GM10847 (cell line): ENCODE results near the gene RADIL.

ENCODE experiments used
- POLR2A ChIP-seq: IDR thresholded peaks from 2 replicates; pipeline ENCODE4 v1.6.1; 2011; ENCODE audit not compliant: insufficient read length; ENCODE audit errors: extremely low read depth

Gene RADIL

DNA sequence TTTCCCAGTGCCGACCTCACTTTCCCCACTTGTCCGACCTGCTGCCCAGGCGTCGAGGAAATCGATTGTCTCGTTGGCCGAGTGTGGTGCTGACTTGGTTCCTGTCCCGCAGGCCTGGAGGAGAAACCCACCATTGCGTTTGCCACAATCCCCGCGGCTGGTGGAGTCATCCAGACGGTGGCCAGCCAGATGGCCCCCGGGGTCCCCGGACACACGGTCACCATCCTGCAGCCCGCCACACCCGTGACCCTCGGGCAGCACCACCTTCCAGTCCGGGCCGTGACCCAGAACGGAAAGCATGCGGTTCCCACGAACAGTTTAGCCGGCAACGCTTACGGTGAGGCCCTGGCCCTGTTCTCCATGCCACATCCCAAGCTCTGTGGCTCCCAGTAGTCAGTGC is 122.6 kb downstream of the RADIL start:
- TF ChIP-seq POLR2A: no peak

DNA sequence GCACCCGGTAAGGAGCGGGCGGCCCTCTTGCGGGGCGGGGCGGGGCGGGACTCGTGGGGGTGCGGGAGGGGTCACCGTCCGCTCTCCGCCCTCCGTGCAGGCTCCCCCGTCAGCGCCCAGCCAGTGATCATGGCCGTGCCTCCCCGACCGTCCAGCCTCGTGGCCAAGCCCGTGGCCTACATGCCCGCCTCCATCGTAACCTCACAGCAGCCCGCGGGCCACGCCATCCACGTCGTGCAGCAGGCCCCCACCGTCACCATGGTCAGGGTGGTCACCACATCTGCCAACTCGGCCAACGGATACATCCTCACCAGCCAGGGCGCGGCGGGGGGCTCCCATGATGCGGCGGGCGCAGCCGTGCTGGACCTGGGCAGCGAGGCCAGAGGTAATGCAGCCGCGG is 124.3 kb downstream of the RADIL start:
- no peak for TF ChIP-seq POLR2A

DNA sequence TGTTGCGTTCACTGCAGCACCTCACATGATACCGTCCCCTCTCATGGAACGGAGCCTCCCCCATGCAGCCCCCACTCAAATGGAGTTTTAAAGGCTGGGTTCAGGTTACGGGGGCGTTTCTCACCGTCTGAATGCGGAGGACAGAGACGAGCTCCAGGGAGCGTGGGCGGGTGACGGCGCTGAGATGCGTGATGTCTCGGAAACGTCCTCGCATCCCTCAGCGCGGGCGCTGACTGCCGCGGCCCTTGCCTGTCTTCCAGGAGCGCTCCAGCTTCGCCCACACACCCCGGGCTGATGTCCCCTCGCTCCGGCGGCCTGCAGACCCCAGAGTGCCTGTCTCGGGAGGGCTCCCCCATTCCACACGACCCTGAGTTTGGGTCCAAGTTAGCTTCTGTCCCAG is 124.7 kb downstream of the RADIL start:
- no peak for TF ChIP-seq POLR2A

DNA sequence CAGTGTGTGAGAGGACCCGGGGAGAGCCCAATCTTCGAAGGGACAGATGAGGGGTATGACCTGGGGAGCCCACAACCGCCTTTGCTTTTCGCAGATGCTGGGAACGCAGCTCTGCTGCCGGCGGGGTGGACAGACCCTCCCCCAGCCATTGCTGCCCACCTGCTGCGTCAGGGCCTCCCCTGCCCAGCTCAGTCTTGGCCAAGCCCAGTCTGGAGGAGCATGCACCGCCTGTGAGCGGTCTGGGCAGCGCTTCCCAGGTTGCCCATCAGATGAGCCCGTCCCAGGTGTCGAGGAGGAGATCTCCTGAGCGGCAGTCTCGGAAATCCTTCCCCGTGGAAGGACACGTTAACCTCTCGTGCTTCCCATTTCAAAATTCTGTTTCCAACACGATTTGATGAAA is 125.4 kb downstream of the RADIL start:
- no peak for TF ChIP-seq POLR2A

DNA sequence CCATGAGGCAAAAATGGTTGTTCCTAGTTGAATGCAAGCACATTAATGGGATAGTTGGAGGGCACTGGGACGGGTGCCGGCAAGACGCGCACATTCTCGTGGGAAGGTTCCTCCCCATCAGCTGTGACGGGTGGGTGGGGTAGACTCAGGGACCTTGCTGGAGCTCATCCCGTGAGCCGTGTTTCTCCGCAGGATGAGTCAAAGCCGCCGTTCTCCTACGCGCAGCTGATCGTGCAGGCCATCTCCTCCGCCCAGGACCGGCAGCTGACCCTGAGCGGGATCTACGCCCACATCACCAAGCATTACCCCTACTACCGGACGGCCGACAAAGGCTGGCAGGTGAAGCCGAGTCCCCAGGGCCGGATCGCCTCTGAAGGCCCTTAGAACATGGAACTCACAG is 128.5 kb downstream of the RADIL start:
- no peak for TF ChIP-seq POLR2A

DNA sequence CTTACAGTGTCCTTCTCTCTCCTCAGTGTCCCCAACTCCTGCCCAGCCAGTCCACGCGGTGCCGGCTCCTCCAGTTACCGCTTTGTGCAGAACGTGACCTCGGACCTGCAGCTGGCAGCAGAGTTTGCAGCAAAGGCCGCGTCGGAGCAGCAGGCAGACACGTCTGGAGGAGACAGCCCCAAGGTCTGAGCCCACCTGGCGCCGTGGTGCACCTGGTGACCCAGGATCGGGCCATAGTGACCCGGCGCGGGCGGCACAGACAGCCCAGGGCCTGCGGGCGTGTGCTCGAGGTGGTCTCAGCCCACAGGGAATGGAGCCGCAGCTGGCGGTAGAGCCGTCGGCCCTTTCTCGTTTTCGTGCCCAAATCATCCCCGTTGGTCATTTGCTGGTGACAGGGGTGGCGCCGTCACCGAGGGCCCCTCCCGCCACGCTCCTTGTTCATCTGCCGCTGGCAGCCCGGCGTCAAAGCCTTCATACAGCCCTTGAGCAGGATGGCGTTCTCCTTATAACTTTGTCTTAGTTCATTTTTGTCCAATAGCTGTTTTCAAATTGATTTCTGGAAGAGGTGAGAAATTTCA is 129.0 kb downstream of the RADIL start:
- no peak for TF ChIP-seq POLR2A

DNA sequence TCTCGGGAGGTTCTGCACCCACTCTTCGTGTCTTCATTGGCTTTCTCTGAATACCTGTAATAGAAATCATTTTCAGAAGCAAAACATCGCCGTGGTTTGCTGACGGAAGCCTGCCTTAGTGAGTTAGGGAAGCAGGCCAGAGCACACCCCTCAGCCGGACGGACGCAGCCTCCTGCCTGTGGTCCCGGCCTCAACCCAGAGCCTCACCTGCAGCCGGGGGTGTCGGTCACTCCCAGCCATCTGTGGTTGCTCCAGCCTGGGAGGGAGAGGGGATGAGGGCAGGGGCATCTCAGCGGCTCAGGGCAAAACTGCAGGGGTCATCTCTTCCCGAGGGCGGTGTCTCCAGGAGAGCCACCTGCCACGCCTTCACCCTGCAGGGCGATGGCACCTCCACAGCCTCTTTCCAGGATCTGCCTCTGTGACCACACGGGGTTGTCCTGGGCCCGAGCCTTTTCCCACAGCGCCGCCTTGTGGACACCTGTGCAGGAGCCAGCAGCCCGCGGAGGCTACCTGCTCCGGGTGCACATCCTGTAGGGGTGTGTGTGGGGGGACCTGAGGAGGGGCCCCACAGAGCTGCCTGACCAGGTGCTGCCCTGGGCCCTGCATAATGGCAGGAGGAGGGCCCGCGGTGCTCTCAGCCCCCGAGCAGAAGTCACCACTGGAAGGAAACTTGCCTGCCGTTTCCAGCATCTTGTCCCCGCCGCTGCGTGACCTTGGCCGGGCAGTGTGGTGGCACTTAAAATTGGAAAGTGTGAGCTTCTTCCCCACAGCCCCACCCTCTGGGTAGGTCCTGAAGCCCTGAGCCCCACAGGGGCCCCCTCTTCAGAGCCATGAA is 129.7 kb downstream of the RADIL start:
- TF ChIP-seq POLR2A: no peak

DNA sequence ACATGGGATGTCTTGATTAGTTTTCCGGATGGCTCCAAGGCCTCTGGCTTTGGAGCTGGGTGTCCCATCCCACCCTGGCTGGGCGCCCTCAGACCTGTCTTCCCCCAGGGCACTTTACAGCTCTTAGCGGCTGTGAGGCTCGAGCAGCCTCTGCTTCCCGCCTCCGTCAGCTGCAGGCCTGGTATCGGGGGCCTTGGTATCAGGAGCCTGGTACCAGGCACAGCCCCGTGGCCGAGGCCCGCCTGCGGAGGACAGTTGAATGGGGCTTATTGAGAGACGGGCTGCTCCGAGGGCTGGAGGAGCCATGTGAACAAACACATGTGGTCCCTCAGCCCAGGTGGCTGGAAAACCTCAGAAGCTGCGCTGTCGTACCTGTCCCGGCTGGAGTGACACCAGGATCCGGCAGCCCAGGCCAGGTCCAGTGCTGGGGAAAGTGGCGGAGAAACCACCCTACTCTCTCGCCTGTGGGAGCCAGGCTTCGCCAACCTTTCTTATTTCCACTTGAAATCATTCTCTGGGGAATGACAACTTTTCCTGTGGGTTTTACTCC is 132.0 kb downstream of the RADIL start:
- no peak for TF ChIP-seq POLR2A

DNA sequence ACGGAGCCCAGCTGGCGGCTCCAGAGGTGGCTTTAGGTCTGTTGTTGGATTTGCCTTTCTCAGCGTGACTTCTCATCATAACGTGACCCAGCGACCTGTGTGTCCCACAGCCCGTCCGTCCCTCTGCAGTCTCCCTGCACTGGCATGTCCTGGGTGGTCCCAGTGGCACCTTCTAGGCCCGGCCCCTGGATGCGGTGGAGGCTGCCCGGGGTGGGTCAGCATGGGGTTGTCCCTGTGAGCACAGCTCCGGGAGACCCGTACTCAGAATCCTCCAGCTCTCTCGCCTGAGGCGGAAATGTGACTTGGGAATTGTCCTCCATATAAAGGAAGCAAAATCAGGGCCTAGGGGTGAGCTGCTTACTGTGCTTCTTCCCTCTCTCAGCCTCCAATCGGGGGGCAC is 133.7 kb downstream of the RADIL start:
- no peak for TF ChIP-seq POLR2A

DNA sequence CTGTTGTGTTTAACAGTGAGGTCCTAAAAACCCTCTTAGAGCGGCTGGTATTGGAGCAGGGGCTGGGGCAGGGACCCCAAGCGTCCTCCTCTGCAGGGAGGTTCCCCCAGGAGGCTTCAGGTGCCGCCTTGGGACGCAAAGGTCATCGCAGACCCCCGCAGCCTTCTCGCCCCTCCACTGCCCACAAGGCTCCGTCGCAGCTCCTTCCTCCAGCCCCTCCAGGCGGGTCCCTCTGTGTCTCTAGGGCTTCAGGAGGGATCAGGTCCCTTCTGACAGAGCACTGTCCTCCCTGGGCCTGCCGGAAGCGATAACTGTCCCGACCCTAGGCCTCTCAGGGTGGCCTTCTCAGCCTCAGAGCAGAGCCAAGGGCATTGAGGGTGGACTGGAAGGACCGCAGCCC is 134.2 kb downstream of the RADIL start:
- no peak for TF ChIP-seq POLR2A
